HCT116 (cell line): ENCODE data around the gene RINT1. TPM values are rescaled to one million over a fixed set of nuclear protein-coding genes. Genes with fewer than 3 reads are reported as not detected.
A peak's percentile ranks its signal among the peaks of the same experiment; 100 is the strongest.

ENCODE experiments used
- ATAC-seq: fragments of 200-7000 bp; cut with Tn5 transposase; 2 replicates; pipeline ENCODE4 v1.9.1; 2020; ENCODE audit warnings: mild to moderate bottlenecking, moderate library complexity
- BruUV-seq: library from RNA; stranded (reverse); fragments of 400-500 nt; replicated peaks from 2 replicates; lab custom pipeline; 2021; lab: Mats Ljungman, UMichigan
- CTCF ChIA-PET: fragments of 300-600 bp; sonication (Branson Sonifier 250); formaldehyde crosslinking; loops from one replicate; lab custom pipeline; 2021; ENCODE audit warnings: antibody characterized with exemption; lab: Charles Lee
- POLR2A ChIA-PET: fragments of 300-600, 350-600 bp; sonication (Branson Sonifier 250); formaldehyde crosslinking; loops from one replicate; lab custom pipeline; 2021; ENCODE audit warnings: antibody characterized with exemption; lab: Charles Lee
- RAD21 ChIA-PET, 2 experiments: fragments of 300-600 bp; sonication (Branson Sonifier 250); formaldehyde crosslinking; loops; one replicate each; lab custom pipeline; 2023; ENCODE audit warnings: low total read pairs in 2 of 2; ENCODE audit not compliant: uncharacterized antibody in 2 of 2, unreplicated experiment in 2 of 2, low non-redundant PET in 1 of 2; lab: Charles Lee
- DNase-seq: peaks from one replicate; pipeline ENCODE4 v3.0.0-alpha.2; 2010; ENCODE audit warnings: low read depth, low spot score
- H2AFZ ChIP-seq: fragments of 200-600 bp; shearing (Covaris generic), sonication (generic); 2 replicates; pipeline ENCODE4 v1.6.1; 2017; ENCODE audit warnings: low read depth, mixed run types, mixed read lengths, antibody characterized with exemption, low read length; ENCODE audit not compliant: poor library complexity, severe bottlenecking
- H3K27ac ChIP-seq: 2 replicates; pipeline ENCODE4 v1.5.1; 2012; ENCODE audit warnings: low read depth, low read length
- H3K27me3 ChIP-seq: fragments of 200-600 bp; sonication (generic); 2 replicates; pipeline ENCODE4 v1.6.1; 2016; ENCODE audit warnings: mixed run types, low read length, mixed read lengths; ENCODE audit not compliant: insufficient read depth
- H3K36me3 ChIP-seq, 2 experiments: fragments of 200-500 bp in 1 of 2; fragments of 200-600 bp in 1 of 2; sonication (Bioruptor generic) in 1 of 2; sonication (generic) in 1 of 2; 2 replicates each; pipeline versions ENCODE4 v1.5.1 to v1.6.1; 2014 to 2016; ENCODE audit warnings: low read length in 2 of 2, inconsistent platforms in 1 of 2, mixed read lengths in 1 of 2, mixed run types in 1 of 2; ENCODE audit not compliant: insufficient read depth in 2 of 2, control insufficient read depth in 1 of 2
- H3K4me1 ChIP-seq, 2 experiments: fragments of 200-600 bp in 1 of 2; sonication (generic) in 1 of 2; 2 replicates each; pipeline versions ENCODE4 v1.5.1 to v1.6.1; 2012 to 2017; ENCODE audit warnings: low read length in 2 of 2, inconsistent platforms in 1 of 2, mild to moderate bottlenecking in 1 of 2, mixed read lengths in 1 of 2, mixed run types in 1 of 2, moderate library complexity in 1 of 2; ENCODE audit not compliant: insufficient read depth in 2 of 2, control insufficient read depth in 1 of 2
- H3K4me2 ChIP-seq: fragments of 200-600 bp; sonication (generic); 2 replicates; pipeline ENCODE4 v1.6.1; 2017; ENCODE audit warnings: mixed run types, low read length, mixed read lengths
- H3K4me3 ChIP-seq, 2 experiments: fragments of 200-600 bp in 1 of 2; sonication (generic) in 1 of 2; replicated peaks in 1 of 2; 2 replicates each; pipeline ENCODE4 v1.5.1; 2011 to 2016; ENCODE audit warnings: low read length in 2 of 2, control low read depth in 1 of 2, low read depth in 1 of 2, mild to moderate bottlenecking in 1 of 2, mixed read lengths in 1 of 2, mixed run types in 1 of 2
- H3K79me2 ChIP-seq: fragments of 200-600 bp; sonication (generic); 2 replicates; pipeline ENCODE4 v1.6.1; 2017; ENCODE audit warnings: mild to moderate bottlenecking, mixed run types, low read length, moderate library complexity, mixed read lengths; ENCODE audit not compliant: insufficient read depth
- H3K9ac ChIP-seq: fragments of 200-600 bp; sonication (generic); 2 replicates; pipeline ENCODE4 v1.6.1; 2016; ENCODE audit warnings: low read length, mixed read lengths
- H3K9me2 ChIP-seq: fragments of 200-600 bp; sonication (generic), shearing (Covaris generic); 2 replicates; pipeline ENCODE4 v1.6.1; 2017; ENCODE audit warnings: mixed run types, mild to moderate bottlenecking, moderate library complexity; ENCODE audit not compliant: insufficient read depth
- H3K9me3 ChIP-seq, 2 experiments: fragments of 200-500 bp in 1 of 2; fragments of 200-600 bp in 1 of 2; sonication (Bioruptor generic) in 1 of 2; sonication (generic) in 1 of 2; 2 replicates each; pipeline ENCODE4 v1.6.1; 2014 to 2017; ENCODE audit warnings: low read length in 2 of 2, mixed read lengths in 2 of 2, inconsistent platforms in 1 of 2, low read depth in 1 of 2, mild to moderate bottlenecking in 1 of 2, mixed run types in 1 of 2, moderate library complexity in 1 of 2; ENCODE audit not compliant: control insufficient read depth in 1 of 2, insufficient read depth in 1 of 2
- H4K20me1 ChIP-seq: fragments of 200-600 bp; sonication (generic), shearing (Covaris generic); 2 replicates; pipeline ENCODE4 v1.6.1; 2017; ENCODE audit warnings: mixed run types, mild to moderate bottlenecking, moderate library complexity; ENCODE audit not compliant: insufficient read depth
- CEBPB ChIP-seq: IDR thresholded peaks from 2 replicates; pipeline ENCODE4 v1.6.1; 2012; ENCODE audit warnings: low read depth
- EGR1 ChIP-seq: IDR thresholded peaks from 2 replicates; pipeline ENCODE4 v1.6.1; 2012; ENCODE audit warnings: low read depth
- ELF1 ChIP-seq: IDR thresholded peaks from 2 replicates; pipeline ENCODE4 v1.6.1; 2012; ENCODE audit warnings: low read depth, borderline replicate concordance
- EZH2 ChIP-seq: fragments of 200-600 bp; sonication (generic); IDR thresholded peaks from 2 replicates; pipeline ENCODE4 v1.6.1; 2017; ENCODE audit warnings: antibody characterized with exemption, mixed run types
- EZH2phosphoT487 ChIP-seq: fragments of 200-600 bp; IDR thresholded peaks from 2 replicates; pipeline ENCODE4 v1.6.1; 2018; ENCODE audit warnings: antibody characterized with exemption, borderline replicate concordance
- FOSL1 ChIP-seq: IDR thresholded peaks from 2 replicates; pipeline ENCODE4 v1.6.1; 2012; ENCODE audit warnings: low read depth
- JUND ChIP-seq: IDR thresholded peaks from 2 replicates; pipeline ENCODE4 v1.6.1; 2012
- POLR2A ChIP-seq: IDR thresholded peaks from 2 replicates; pipeline ENCODE4 v1.7.0; 2011; ENCODE audit warnings: borderline replicate concordance; ENCODE audit not compliant: insufficient read depth, insufficient read length; ENCODE audit errors: extremely low read depth
- POLR2AphosphoS5 ChIP-seq: IDR thresholded peaks from 2 replicates; pipeline ENCODE4 v1.6.1; 2011; ENCODE audit warnings: mild to moderate bottlenecking, low read depth, low read length, moderate library complexity
- RAD21 ChIP-seq: IDR thresholded peaks from 2 replicates; pipeline ENCODE4 v1.6.1; 2012; ENCODE audit warnings: low read depth, mild to moderate bottlenecking
- SIN3A ChIP-seq: IDR thresholded peaks from 2 replicates; pipeline ENCODE4 v1.6.1; 2012; ENCODE audit warnings: low read depth
- TCF7L2 ChIP-seq: IDR thresholded peaks from 2 replicates; pipeline ENCODE4 v1.7.0; 2011; ENCODE audit warnings: borderline replicate concordance, inconsistent platforms; ENCODE audit not compliant: insufficient read depth, insufficient read length; ENCODE audit errors: extremely low read depth
- YY1 ChIP-seq: IDR thresholded peaks from 2 replicates; pipeline ENCODE4 v1.6.1; 2011; ENCODE audit warnings: low read length, low read depth, moderate library complexity, mild to moderate bottlenecking; ENCODE audit not compliant: insufficient replicate concordance; ENCODE audit errors: extremely low read depth
- ZFX ChIP-seq: fragments of 450-650 bp; IDR thresholded peaks from 2 replicates; pipeline ENCODE4 v1.6.1; 2017
- ZNF274 ChIP-seq: fragments of 200-500 bp; sonication (Bioruptor generic); IDR thresholded peaks from 2 replicates; pipeline ENCODE4 v1.6.1; 2014; ENCODE audit warnings: mild to moderate bottlenecking, low read depth, low read length, inconsistent platforms
- intact Hi-C: fragments of 100-400 bp; cut with micrococcal nuclease; formaldehyde crosslinking; loops from 2 replicates; pipeline ENCODE4 v1.10.0; 2022
- total RNA-seq: library from RNA; stranded (reverse); gene quantifications from one replicate; pipeline ENCODE4 v1.2.1, GENCODE V29; 2021; ENCODE audit not compliant: unreplicated experiment
- TF ChIP-seq, protein P1 (sequence below): IDR thresholded peaks from 2 replicates; pipeline ENCODE4 v1.6.1; 2012; ENCODE audit warnings: low read depth
- TF ChIP-seq, protein P2 (sequence below), 3 experiments: fragments of 200-600 bp in 1 of 3; sonication (generic) in 1 of 3; IDR thresholded peaks in 2 of 3; conservative IDR thresholded peaks in 1 of 3; 2 replicates each; pipeline ENCODE4 v1.5.1; 2012 to 2017; ENCODE audit warnings: low read depth in 2 of 3, low read length in 2 of 3, antibody characterized with exemption in 1 of 3, borderline replicate concordance in 1 of 3, control low read depth in 1 of 3, mild to moderate bottlenecking in 1 of 3, mixed read lengths in 1 of 3, mixed run types in 1 of 3, moderate library complexity in 1 of 3; ENCODE audit not compliant: insufficient read depth in 1 of 3
- TF ChIP-seq, protein P3 (sequence below): IDR thresholded peaks from 2 replicates; pipeline ENCODE4 v1.6.1; 2012

The RINT1 gene
- total RNA-seq, 1 experiment from 2014 or later = 24.3 TPM

DNA sequence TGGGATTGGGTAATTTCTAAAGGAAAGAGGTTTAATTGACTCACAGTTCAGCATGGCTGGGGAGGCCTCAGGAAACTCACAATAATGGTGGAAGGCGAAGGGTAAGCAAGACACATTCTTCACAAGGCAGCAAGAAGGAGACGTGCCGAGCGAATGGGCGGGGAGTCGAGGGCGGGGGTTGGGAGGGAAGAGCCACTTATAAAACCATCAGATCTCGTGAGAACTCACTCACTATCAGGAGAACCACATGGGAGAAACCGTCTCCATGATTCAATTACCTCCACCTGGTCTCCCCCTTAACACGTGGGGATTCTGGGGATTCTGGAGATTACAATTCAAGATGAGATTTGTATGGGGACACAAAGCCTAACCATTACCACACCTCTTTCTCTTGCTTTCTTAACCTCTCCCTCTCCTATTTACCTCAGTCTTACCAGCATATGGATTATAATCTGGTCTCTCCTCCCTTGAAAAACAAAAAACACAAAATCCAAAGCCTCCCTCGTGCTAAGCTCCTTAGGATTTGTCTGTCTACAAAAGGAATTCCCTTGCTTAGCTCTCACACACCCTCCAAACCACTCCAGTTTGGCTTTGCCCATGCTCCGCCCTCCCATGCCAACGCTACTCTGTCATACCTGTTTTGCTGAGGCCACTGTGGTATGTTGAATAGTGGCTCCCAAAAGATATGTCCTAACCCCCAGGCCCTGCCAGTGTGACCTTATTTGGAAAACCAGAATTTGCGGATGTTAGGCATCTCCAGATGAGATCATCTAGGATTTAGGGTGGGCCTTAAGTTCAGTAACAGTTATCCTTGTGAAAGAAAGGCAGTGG, 68.9 kb downstream of the RINT1 start:
- H3K27ac ChIP-seq = no peak overlapping the region
- RAD21 ChIA-PET = no interaction called here
- no peaks in the 10 kb centered on the region for H3K36me3 ChIP-seq
- ATAC-seq = peak; percentile 55; the same call in 1 of the 2 replicates
- POLR2A ChIA-PET = no interaction called here
- CTCF ChIA-PET = no interaction called here
- intact Hi-C loops = no loop called here
- H2AFZ ChIP-seq = no peak overlapping the region
- H3K4me2 ChIP-seq = no peak overlapping the region
- H3K79me2 ChIP-seq = no peaks in the 10 kb centered on the region
- DNase-seq = no peak
- H3K4me1 ChIP-seq = peaks cover 0 to 5% of the 10 kb centered on the region in 2 experiments; a peak in 1 of 4 replicates
- no TSS peak for BruUV-seq
- TF ChIP-seq, protein P1, sequence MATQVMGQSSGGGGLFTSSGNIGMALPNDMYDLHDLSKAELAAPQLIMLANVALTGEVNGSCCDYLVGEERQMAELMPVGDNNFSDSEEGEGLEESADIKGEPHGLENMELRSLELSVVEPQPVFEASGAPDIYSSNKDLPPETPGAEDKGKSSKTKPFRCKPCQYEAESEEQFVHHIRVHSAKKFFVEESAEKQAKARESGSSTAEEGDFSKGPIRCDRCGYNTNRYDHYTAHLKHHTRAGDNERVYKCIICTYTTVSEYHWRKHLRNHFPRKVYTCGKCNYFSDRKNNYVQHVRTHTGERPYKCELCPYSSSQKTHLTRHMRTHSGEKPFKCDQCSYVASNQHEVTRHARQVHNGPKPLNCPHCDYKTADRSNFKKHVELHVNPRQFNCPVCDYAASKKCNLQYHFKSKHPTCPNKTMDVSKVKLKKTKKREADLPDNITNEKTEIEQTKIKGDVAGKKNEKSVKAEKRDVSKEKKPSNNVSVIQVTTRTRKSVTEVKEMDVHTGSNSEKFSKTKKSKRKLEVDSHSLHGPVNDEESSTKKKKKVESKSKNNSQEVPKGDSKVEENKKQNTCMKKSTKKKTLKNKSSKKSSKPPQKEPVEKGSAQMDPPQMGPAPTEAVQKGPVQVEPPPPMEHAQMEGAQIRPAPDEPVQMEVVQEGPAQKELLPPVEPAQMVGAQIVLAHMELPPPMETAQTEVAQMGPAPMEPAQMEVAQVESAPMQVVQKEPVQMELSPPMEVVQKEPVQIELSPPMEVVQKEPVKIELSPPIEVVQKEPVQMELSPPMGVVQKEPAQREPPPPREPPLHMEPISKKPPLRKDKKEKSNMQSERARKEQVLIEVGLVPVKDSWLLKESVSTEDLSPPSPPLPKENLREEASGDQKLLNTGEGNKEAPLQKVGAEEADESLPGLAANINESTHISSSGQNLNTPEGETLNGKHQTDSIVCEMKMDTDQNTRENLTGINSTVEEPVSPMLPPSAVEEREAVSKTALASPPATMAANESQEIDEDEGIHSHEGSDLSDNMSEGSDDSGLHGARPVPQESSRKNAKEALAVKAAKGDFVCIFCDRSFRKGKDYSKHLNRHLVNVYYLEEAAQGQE = no peak
- no peak for TF ChIP-seq EGR1
- no peak for TF ChIP-seq EZH2phosphoT487
- TF ChIP-seq, protein P2, sequence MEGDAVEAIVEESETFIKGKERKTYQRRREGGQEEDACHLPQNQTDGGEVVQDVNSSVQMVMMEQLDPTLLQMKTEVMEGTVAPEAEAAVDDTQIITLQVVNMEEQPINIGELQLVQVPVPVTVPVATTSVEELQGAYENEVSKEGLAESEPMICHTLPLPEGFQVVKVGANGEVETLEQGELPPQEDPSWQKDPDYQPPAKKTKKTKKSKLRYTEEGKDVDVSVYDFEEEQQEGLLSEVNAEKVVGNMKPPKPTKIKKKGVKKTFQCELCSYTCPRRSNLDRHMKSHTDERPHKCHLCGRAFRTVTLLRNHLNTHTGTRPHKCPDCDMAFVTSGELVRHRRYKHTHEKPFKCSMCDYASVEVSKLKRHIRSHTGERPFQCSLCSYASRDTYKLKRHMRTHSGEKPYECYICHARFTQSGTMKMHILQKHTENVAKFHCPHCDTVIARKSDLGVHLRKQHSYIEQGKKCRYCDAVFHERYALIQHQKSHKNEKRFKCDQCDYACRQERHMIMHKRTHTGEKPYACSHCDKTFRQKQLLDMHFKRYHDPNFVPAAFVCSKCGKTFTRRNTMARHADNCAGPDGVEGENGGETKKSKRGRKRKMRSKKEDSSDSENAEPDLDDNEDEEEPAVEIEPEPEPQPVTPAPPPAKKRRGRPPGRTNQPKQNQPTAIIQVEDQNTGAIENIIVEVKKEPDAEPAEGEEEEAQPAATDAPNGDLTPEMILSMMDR (IDR thresholded peaks at IDR 0.05 in 2 of 3, conservative IDR thresholded peaks at IDR 0.05 in 1 of 3; ENCODE audit: borderline replicate concordance in 1 of 3, insufficient read depth in 1 of 3, low read depth in 2 of 3, low read length in 2 of 3) = no peak
- TF ChIP-seq, protein P3, sequence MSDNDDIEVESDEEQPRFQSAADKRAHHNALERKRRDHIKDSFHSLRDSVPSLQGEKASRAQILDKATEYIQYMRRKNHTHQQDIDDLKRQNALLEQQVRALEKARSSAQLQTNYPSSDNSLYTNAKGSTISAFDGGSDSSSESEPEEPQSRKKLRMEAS = no peak
- TF ChIP-seq POLR2A = no peak
- no peak for TF ChIP-seq ZFX
- no peak for TF ChIP-seq YY1
- TF ChIP-seq CEBPB = no peak
- TF ChIP-seq EZH2 = no peak
- TF ChIP-seq SIN3A = no peak
- no peak for TF ChIP-seq RAD21
- no peak for TF ChIP-seq FOSL1
- TF ChIP-seq ELF1 = no peak
- TF ChIP-seq JUND = no peak
- no peak for TF ChIP-seq ZNF274
- no peak for TF ChIP-seq POLR2AphosphoS5
- no peak for TF ChIP-seq TCF7L2
- no peak overlapping the region for H3K4me3 ChIP-seq
- H3K27me3 ChIP-seq = no peaks in the 10 kb centered on the region
- no peaks in the 10 kb centered on the region for H4K20me1 ChIP-seq
- no peaks in the 10 kb centered on the region for H3K9me3 ChIP-seq
- H3K9me2 ChIP-seq = no peaks in the 10 kb centered on the region
- no peak overlapping the region for H3K9ac ChIP-seq
